Muscle of leg (tissue), 11 donors: ENCODE measurements around the gene SEC22C. TPM values are rescaled to one million over a fixed set of nuclear protein-coding genes. Genes with fewer than 3 reads are reported as not detected.

Experiments used
- DNase-seq: peaks from one replicate; pipeline ENCODE4 v3.0.0; 2013
- H3K27ac ChIP-seq: one replicate; pipeline ENCODE4 v1.5.1; 2013; ENCODE audit warnings: mild to moderate bottlenecking, low read length, control low read depth
- H3K27me3 ChIP-seq: one replicate; pipeline ENCODE4 v1.6.1; 2013; ENCODE audit warnings: low read length; ENCODE audit not compliant: control insufficient read depth, insufficient read depth
- H3K36me3 ChIP-seq: one replicate; pipeline ENCODE4 v1.6.1; 2013; ENCODE audit warnings: low read length; ENCODE audit not compliant: control insufficient read depth, insufficient read depth
- H3K4me1 ChIP-seq: one replicate; pipeline ENCODE4 v1.6.1; 2013; ENCODE audit warnings: low read length; ENCODE audit not compliant: control insufficient read depth, insufficient read depth
- H3K4me3 ChIP-seq: one replicate; pipeline ENCODE4 v1.5.1; 2013; ENCODE audit warnings: low read length, control low read depth
- H3K9me3 ChIP-seq: replicated peaks from 2 replicates; pipeline ENCODE4 v1.6.1; 2013; ENCODE audit warnings: low read depth, low read length; ENCODE audit not compliant: control insufficient read depth
- WGBS: methylation state at CpG from one replicate; pipeline ENCODE4 v1.1.5; 2013; ENCODE audit warnings: missing lambda C conversion rate; ENCODE audit not compliant: insufficient coverage; 5-methylcytosine and 5-hydroxymethylcytosine counted together
- polyA plus RNA-seq, 8 donors: library from polyadenylated mRNA; unstranded; fragments of 120-200 nt; gene quantifications; one replicate each; pipeline versions ENCODE4 v1.2.1 to v1.2.3, GENCODE V29; 2013; ENCODE audit warnings: inconsistent platforms in 1 of 8, low replicate concordance in 1 of 8; ENCODE audit not compliant: insufficient read length in 8 of 8, insufficient read depth in 1 of 8
- total RNA-seq: library from RNA; stranded (reverse); fragments of 120-200 nt; gene quantifications from one replicate; pipeline ENCODE4 v1.2.4, GENCODE V29; 2013

SEC22C gene
- total and polyA plus RNA-seq, 9 donors, result 19.4 to 30.0 (median 22.6) TPM

GRCh38 chr3:42556089-42556632 lies 25.6 kb downstream of the SEC22C start:
- Histone ChIP-seq H3K36me3 (peaks cover 55% of the 10 kb centered on the region), H3K9me3 (no peaks in the 10 kb centered on the region), H3K27ac (no peak overlapping the region), H3K27me3 (no peaks in the 10 kb centered on the region), H3K4me3 (no peak overlapping the region), H3K4me1 (no peaks in the 10 kb centered on the region)
- DNase-seq, result no peak
- WGBS, result 69% methylated on average over 3 of the region's 3 CpGs

DNA sequence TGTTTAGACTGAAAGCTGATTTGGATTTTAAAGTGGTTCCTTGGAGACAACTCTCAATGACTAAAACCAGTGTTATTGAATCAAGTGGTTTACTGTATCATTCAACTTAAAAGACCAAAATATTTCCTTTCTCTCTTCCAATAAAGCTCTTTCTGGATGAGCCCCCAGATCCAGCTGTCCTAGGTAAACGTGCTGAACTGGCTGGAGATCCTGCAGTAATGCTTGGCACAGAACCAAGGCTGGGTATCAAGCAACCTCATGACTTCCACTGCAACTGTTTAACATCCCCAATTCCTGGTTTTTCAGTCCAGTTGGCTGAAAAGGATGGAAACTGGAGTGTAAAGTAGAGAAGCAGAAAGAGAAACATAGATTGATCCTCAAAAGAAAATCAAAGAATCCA lies 28.9 kb downstream of the SEC22C start:
- H3K4me3 ChIP-seq, result no peak overlapping the region
- 17% methylated on average over 1 of the region's 1 CpG for WGBS
- no peak for DNase-seq
- no peaks in the 10 kb centered on the region for H3K4me1 ChIP-seq
- H3K27ac ChIP-seq, result no peak overlapping the region
- peaks cover 51% of the 10 kb centered on the region for H3K36me3 ChIP-seq
- no peaks in the 10 kb centered on the region for H3K27me3 ChIP-seq
- no peaks in the 10 kb centered on the region for H3K9me3 ChIP-seq

DNA sequence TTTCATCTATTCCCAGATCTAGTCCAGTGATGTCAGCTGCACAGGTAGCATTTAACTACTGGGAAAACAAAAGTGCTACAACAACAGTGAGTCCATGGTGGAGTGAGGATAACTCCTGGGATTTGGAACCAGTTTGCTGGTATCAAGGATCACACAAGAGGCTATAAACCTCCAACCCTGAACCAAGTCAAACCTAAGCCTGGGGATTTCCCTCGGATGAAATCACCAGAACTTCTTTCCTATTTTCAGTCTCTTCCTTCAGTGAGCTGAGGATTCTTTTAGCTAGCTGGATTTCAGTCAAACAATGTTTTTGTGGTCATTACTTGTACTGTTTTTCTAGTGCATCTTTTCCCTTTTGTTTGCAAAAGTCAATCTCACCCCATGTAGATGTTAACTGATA lies 31.5 kb downstream of the SEC22C start:
- H3K36me3 ChIP-seq, result peaks cover 40% of the 10 kb centered on the region
- H3K9me3 ChIP-seq, result no peaks in the 10 kb centered on the region
- H3K27ac ChIP-seq, result no peak overlapping the region
- no peak for DNase-seq
- H3K4me1 ChIP-seq, result peaks cover 2% of the 10 kb centered on the region
- no CpG with 5 or more reads among the region's 1 CpG for WGBS
- H3K4me3 ChIP-seq, result no peak overlapping the region
- no peaks in the 10 kb centered on the region for H3K27me3 ChIP-seq

- no peaks in the 10 kb centered on the region for H3K27me3 ChIP-seq
- no peak overlapping the region for H3K27ac ChIP-seq
- H3K36me3 ChIP-seq, result peaks cover 39% of the 10 kb centered on the region
- peaks cover 8% of the 10 kb centered on the region for H3K4me1 ChIP-seq
- no peak overlapping the region for H3K4me3 ChIP-seq
- no peak for DNase-seq
- H3K9me3 ChIP-seq, result no peaks in the 10 kb centered on the region
- WGBS, result 77% methylated on average over 2 of the region's 2 CpGs
Measured at GRCh38 chr3:42549131-42549530, 32.6 kb downstream of the SEC22C start.

DNA sequence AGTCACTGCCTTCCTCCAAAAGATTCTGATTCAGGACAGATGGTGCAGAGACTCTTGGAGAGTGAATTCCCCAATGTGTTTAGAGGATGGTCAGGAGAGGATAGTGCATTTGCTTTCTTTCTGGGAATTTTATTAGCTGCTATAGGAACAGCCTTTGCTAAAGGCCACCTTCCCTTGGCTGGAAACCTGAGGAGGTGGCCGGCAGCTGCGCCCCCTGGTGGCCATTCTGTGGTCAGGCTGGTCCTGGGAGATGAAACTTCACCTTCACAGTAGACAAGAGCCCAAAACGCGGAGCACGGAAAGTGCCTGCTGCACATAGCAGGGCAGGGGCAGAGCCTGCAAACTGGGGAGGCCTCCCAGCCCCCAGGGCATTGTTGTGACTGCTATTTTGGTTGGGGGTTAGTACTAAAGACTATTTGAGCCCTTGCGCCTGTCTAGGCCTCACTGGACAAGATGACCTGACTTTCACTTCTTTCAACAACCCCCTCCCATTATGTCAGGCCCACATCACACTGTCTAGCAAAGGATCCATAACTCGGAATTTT lies 34.3 kb downstream of the SEC22C start:
- peak; percentile 63 for DNase-seq
- Histone ChIP-seq H3K4me3 (no peak overlapping the region), H3K27me3 (no peaks in the 10 kb centered on the region), H3K9me3 (no peaks in the 10 kb centered on the region), H3K27ac (no peak overlapping the region), H3K36me3 (peaks cover 28% of the 10 kb centered on the region), H3K4me1 (peaks cover 8% of the 10 kb centered on the region)
- WGBS, result 0% methylated on average over 2 of the region's 7 CpGs

- H3K36me3 ChIP-seq, result peaks cover 22% of the 10 kb centered on the region
- DNase-seq, result no peak
- H3K27me3 ChIP-seq, result no peaks in the 10 kb centered on the region
- H3K4me1 ChIP-seq, result peaks cover 8% of the 10 kb centered on the region
- no peaks in the 10 kb centered on the region for H3K9me3 ChIP-seq
- H3K4me3 ChIP-seq, result no peak overlapping the region
- 97% methylated on average over 3 of the region's 3 CpGs for WGBS
- H3K27ac ChIP-seq, result no peak overlapping the region
Measured at GRCh38 chr3:42546691-42547213, 35.0 kb downstream of the SEC22C start.

DNA sequence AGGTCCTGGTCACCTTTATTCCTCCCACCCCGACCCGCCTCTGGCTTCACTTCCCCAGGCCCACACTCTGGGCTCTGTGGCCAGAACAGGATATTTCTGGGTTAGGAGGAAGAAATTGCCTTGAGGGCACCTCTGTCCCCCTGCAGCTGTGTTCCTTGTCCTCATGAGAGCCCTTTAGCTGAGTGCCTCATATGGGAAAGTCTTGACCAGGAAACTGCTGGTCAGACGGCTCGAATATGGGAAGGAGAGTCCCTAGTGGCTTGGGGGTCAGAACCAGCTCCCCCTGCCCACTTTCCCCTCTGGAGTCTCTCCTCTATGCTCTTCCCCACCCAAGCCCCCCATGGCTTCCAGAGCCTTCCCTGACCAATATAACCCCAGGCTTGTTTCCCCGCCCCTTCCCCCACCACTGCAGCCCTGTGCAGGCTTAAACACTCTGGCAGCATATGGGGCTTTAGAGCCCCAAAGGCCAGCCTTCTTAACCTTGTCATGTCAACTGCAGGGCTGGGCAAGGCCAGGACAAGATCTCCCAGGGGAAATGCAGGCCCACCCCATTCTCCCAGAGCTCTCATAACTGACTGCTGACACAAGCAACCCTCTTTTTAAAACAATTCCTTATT lies 36.4 kb downstream of the SEC22C start:
- Histone ChIP-seq H3K27ac (peak overlapping the region; percentile 20), H3K36me3 (peaks cover 14% of the 10 kb centered on the region)

GRCh38 chr3:42544492-42545283 lies 37.1 kb downstream of the SEC22C start:
- no peak for DNase-seq
- WGBS, result 55% methylated on average over 8 of the region's 12 CpGs
- Histone ChIP-seq H3K36me3 (peaks cover 14% of the 10 kb centered on the region), H3K27me3 (peaks cover under 1% of the 10 kb centered on the region), H3K4me1 (peaks cover 15% of the 10 kb centered on the region), H3K27ac (peak overlapping the region; percentile 20), H3K9me3 (no peaks in the 10 kb centered on the region), H3K4me3 (no peak overlapping the region)

More for the DNA sequence above, 36.4 kb downstream of the SEC22C start:
- peaks cover 15% of the 10 kb centered on the region for H3K4me1 ChIP-seq
- no peak for DNase-seq
- no peak overlapping the region for H3K4me3 ChIP-seq
- H3K9me3 ChIP-seq, result no peaks in the 10 kb centered on the region
- 83% methylated on average over 1 of the region's 5 CpGs for WGBS
- H3K27me3 ChIP-seq, result no peaks in the 10 kb centered on the region

- peaks cover 13% of the 10 kb centered on the region for H3K4me1 ChIP-seq
- H3K27ac ChIP-seq, result no peak overlapping the region
- no peak overlapping the region for H3K4me3 ChIP-seq
- peaks cover 2% of the 10 kb centered on the region for H3K27me3 ChIP-seq
- no peak for DNase-seq
- H3K9me3 ChIP-seq, result no peaks in the 10 kb centered on the region
- WGBS, result no CpG with 5 or more reads among the region's 3 CpGs
- no peaks in the 10 kb centered on the region for H3K36me3 ChIP-seq
Measured at GRCh38 chr3:42541079-42541478, 40.7 kb downstream of the SEC22C start.
